Activated T-cell treated with anti-CD3 and anti-CD28 coated beads, Interleukin-2, amount 50 U/mL, for 4 hours (primary cell): ENCODE data around the gene GLIPR1. TPM values are rescaled to one million over a fixed set of nuclear protein-coding genes. Genes with fewer than 3 reads are reported as not detected.

Experiments
- ATAC-seq, 2 donors: fragments of 200-7000 bp; cut with Tn5 transposase; one replicate each; pipeline ENCODE4 v1.10.0; 2021
- DNase-seq: peaks from one replicate; pipeline ENCODE4 v3.0.0-alpha.2; 2020
- H3K27me3 Mint-ChIP-seq: one replicate; pipeline ENCODE4 v1.8.0; 2021; ENCODE audit warnings: low read depth, mixed read lengths
- H3K36me3 Mint-ChIP-seq: one replicate; pipeline ENCODE4 v1.8.0; 2022; ENCODE audit warnings: mixed read lengths; ENCODE audit not compliant: insufficient read depth
- H3K4me1 Mint-ChIP-seq: one replicate; pipeline ENCODE4 v1.8.0; 2021; ENCODE audit warnings: low read depth, mixed read lengths
- H3K4me3 Mint-ChIP-seq: one replicate; pipeline ENCODE4 v1.8.0; 2021; ENCODE audit warnings: mild to moderate bottlenecking, moderate library complexity, mixed read lengths
- H3K9me3 Mint-ChIP-seq: one replicate; pipeline ENCODE4 v1.8.0; 2021; ENCODE audit warnings: mixed read lengths
- total RNA-seq, 3 donors: library from RNA; stranded (reverse); gene quantifications; one replicate each; pipeline ENCODE4 v1.2.1, GENCODE V29; 2021

GLIPR1 gene
- total RNA-seq, 3 donors from 2014 or later = 5.7 to 7.9 (median 6.1) TPM

- ATAC-seq (peak in 1 of 2 donors; percentile 23), DNase-seq (no peak)
- Mint-ChIP-seq H3K27me3 (peaks cover 26% of the 10 kb centered on the region), H3K9me3 (no peaks in the 10 kb centered on the region), H3K4me3 (no peak overlapping the region), H3K4me1 (no peaks in the 10 kb centered on the region), H3K36me3 (no peaks in the 10 kb centered on the region)
Measured at GRCh38 chr12:75550401-75551240, 70.1 kb downstream of the GLIPR1 start.

GRCh38 chr12:75551477-75551876 is 70.9 kb downstream of the GLIPR1 start:
- peak; percentile 18 to 23 for ATAC-seq
- no peaks in the 10 kb centered on the region for H3K36me3 Mint-ChIP-seq
- no peak overlapping the region for H3K4me3 Mint-ChIP-seq
- no peak for DNase-seq
- H3K27me3 Mint-ChIP-seq = peaks cover 28% of the 10 kb centered on the region
- H3K4me1 Mint-ChIP-seq = no peaks in the 10 kb centered on the region
- H3K9me3 Mint-ChIP-seq = no peaks in the 10 kb centered on the region

GRCh38 chr12:75553398-75553797 is 72.8 kb downstream of the GLIPR1 start:
- H3K27me3 Mint-ChIP-seq = peaks cover 19% of the 10 kb centered on the region
- H3K9me3 Mint-ChIP-seq = no peaks in the 10 kb centered on the region
- no peaks in the 10 kb centered on the region for H3K36me3 Mint-ChIP-seq
- no peaks in the 10 kb centered on the region for H3K4me1 Mint-ChIP-seq
- DNase-seq = no peak
- no peak overlapping the region for H3K4me3 Mint-ChIP-seq
- no peak for ATAC-seq

Other genes with a start within 250 kb of the GLIPR1 start
- gene CAPS2, start 150.4 kb upstream of the GLIPR1 start, total RNA-seq = under 1 TPM; 0.33 to 0.79 (median 0.65) TPM
- gene GLIPR1L1, start 146.1 kb upstream of the GLIPR1 start, total RNA-seq = not detected
- gene GLIPR1L2, start 89.7 kb upstream of the GLIPR1 start, total RNA-seq = under 1 TPM in 1 of 3 donors, not detected in 2; 0.20 TPM
- 100 to 1,000 TPM; 149 to 157 (median 152) TPM for gene KRR1, start 30.9 kb downstream of the GLIPR1 start, total RNA-seq